GM12878 (cell line): Measurements from ENCODE around the gene MDGA2. TPM values are rescaled to one million over a fixed set of nuclear protein-coding genes. Genes with fewer than 3 reads are reported as not detected.

Source experiments
- ATAC-seq: fragments of 200-7000 bp; cut with Tn5 transposase; 3 replicates; pipeline ENCODE4 v1.9.1; 2020; ENCODE audit warnings: mild to moderate bottlenecking, moderate library complexity
- BruUV-seq: library from RNA; stranded (reverse); fragments of 400-500 nt; replicated peaks from 2 replicates; lab custom pipeline; 2021; lab: Mats Ljungman, UMichigan
- CTCF ChIA-PET: fragments of 300-600 bp; sonication (Branson Sonifier 250); formaldehyde crosslinking; extraction: SDS; loops from one replicate; lab custom pipeline; 2021; ENCODE audit warnings: inconsistent platforms; lab: Yijun Ruan, JAX
- POLR2A ChIA-PET: fragments of 350-600 bp; formaldehyde crosslinking; extraction: SDS; loops from one replicate; lab custom pipeline; 2021; ENCODE audit warnings: inconsistent platforms; lab: Charles Lee
- RAD21 ChIA-PET: fragments of 300-600 bp; sonication (Branson Sonifier 250); formaldehyde crosslinking; loops from one replicate; lab custom pipeline; 2023; ENCODE audit warnings: antibody characterized with exemption; ENCODE audit not compliant: unreplicated experiment; lab: Charles Lee
- SMC1A ChIA-PET: fragments of 300-600 bp; sonication (Branson Sonifier 250); formaldehyde crosslinking; loops from one replicate; lab custom pipeline; 2023; ENCODE audit not compliant: unreplicated experiment, uncharacterized antibody; lab: Charles Lee
- DNase-seq: peaks from one replicate; pipeline ENCODE4 v3.0.0-alpha.2; 2011; ENCODE audit warnings: low read depth, low spot score
- FAIRE-seq: peaks from 3 replicates; lab custom pipeline; 2011; peaks lifted over from hg19 to GRCh38; lab: Jason Lieb, UNC
- H2AFZ ChIP-seq: 2 replicates; pipeline ENCODE4 v1.6.0; 2011; ENCODE audit warnings: low read depth, low read length, control low read depth; ENCODE audit not compliant: control insufficient read depth
- H3K27ac ChIP-seq: 2 replicates; pipeline ENCODE4 v1.5.1; 2011; ENCODE audit warnings: control low read depth; ENCODE audit not compliant: control insufficient read depth, insufficient read depth
- H3K27me3 ChIP-seq, 2 experiments: replicated peaks in 1 of 2; 2 replicates each; pipeline versions ENCODE4 v1.6.0 to v1.6.1; 2011; ENCODE audit warnings: low read length in 1 of 2; ENCODE audit not compliant: control insufficient read depth in 2 of 2, insufficient read depth in 2 of 2
- H3K36me3 ChIP-seq, 2 experiments: 2 replicates each; pipeline ENCODE4 v1.5.1; 2011; ENCODE audit warnings: low read length in 1 of 2; ENCODE audit not compliant: control insufficient read depth in 2 of 2, insufficient read depth in 2 of 2
- H3K4me1 ChIP-seq: 2 replicates; pipeline ENCODE4 v1.6.1; 2011; ENCODE audit warnings: mild to moderate bottlenecking, low read length, moderate library complexity, mixed read lengths; ENCODE audit not compliant: control insufficient read depth, insufficient read depth
- H3K4me2 ChIP-seq: 2 replicates; pipeline ENCODE4 v1.6.0; 2011; ENCODE audit warnings: control low read depth; ENCODE audit not compliant: control insufficient read depth, insufficient read depth
- H3K4me3 ChIP-seq: fragments of 200-600 bp; sonication (generic); 2 replicates; pipeline ENCODE4 v1.5.1; 2016
- H3K79me2 ChIP-seq: 2 replicates; pipeline ENCODE4 v1.6.0; 2011; ENCODE audit warnings: low read length; ENCODE audit not compliant: control insufficient read depth, insufficient read depth
- H3K9ac ChIP-seq: 2 replicates; pipeline ENCODE4 v1.8.0; 2011; ENCODE audit warnings: low read length, control low read depth, mixed read lengths; ENCODE audit not compliant: control insufficient read depth, insufficient read depth
- H3K9me3 ChIP-seq: replicated peaks from 3 replicates; pipeline ENCODE4 v1.5.1; 2011; ENCODE audit warnings: mild to moderate bottlenecking, low read length; ENCODE audit not compliant: control insufficient read depth, insufficient read depth
- H4K20me1 ChIP-seq: 2 replicates; pipeline ENCODE4 v1.6.0; 2011; ENCODE audit not compliant: control insufficient read depth, insufficient read depth
- MEF2B ChIP-seq: fragments of 450-650 bp; IDR thresholded peaks from 2 replicates; pipeline ENCODE4 v1.6.1; 2018; ENCODE audit warnings: mild to moderate bottlenecking, moderate library complexity; ENCODE audit not compliant: partially characterized antibody, poor library complexity, severe bottlenecking
- RAD21 ChIP-seq: IDR thresholded peaks from 2 replicates; pipeline ENCODE4 v1.6.1; 2011; ENCODE audit warnings: mild to moderate bottlenecking, low read depth, low read length, moderate library complexity; ENCODE audit not compliant: insufficient read depth
- RB1 ChIP-seq: fragments of 450-650 bp; formaldehyde crosslinking; IDR thresholded peaks from 2 replicates; pipeline ENCODE4 v1.6.1; 2017; ENCODE audit warnings: mild to moderate bottlenecking, borderline replicate concordance
- RFX5 ChIP-seq: IDR thresholded peaks from 2 replicates; pipeline ENCODE4 v1.6.1; 2011; ENCODE audit warnings: low read depth, low read length, improper control_type of control experiment
- ZNF217 ChIP-seq: fragments of 450-650 bp; IDR thresholded peaks from 2 replicates; pipeline ENCODE4 v1.6.1; 2017; ENCODE audit warnings: antibody characterized with exemption, mild to moderate bottlenecking
- WGBS: methylation state at CpG from one replicate; pipeline ENCODE4 v1.1.6; 2016; ENCODE audit warnings: low lambda C conversion rate; ENCODE audit not compliant: insufficient replicate concordance, insufficient coverage; ENCODE audit errors: missing lambda C conversion rate; 5-methylcytosine and 5-hydroxymethylcytosine counted together
- in situ Hi-C: fragments of 300-500 bp; cut with MboI; formaldehyde crosslinking; loops from 9 replicates; pipeline ENCODE4 v1.14.3; 2018; ENCODE audit warnings: mixed read lengths
- intact Hi-C: fragments of 100-400 bp; cut with micrococcal nuclease; formaldehyde crosslinking; loops from one replicate; pipeline ENCODE4 v1.14.2; 2022; ENCODE audit not compliant: unreplicated experiment
- polyA plus RNA-seq, 11 experiments: library from polyadenylated mRNA; depleted of rRNA in 4 of 11; unstranded in 6 of 11; stranded (reverse) in 5 of 11; fragments of >200 nt; fragmentation: Nextera tagmentation in 4 of 11; fragmentation: Illumina TruSeq in 1 of 11; extraction: Ambion mirVana in 4 of 11; extraction: Trizol in 1 of 11; gene quantifications; 1 replicate in 1 of 11; 2 replicates in 10 of 11; pipeline versions ENCODE4 v1.2.1 to v1.2.3, GENCODE V29; 2011 to 2016; ENCODE audit warnings: inconsistent platforms in 2 of 11, missing spikeins in 2 of 11, low read depth in 1 of 11
- total RNA-seq, 4 experiments: library from RNA; depleted of rRNA in 3 of 4; stranded (reverse); fragments of >200 nt in 3 of 4; fragmentation: Illumina TruSeq in 1 of 4; extraction: Trizol in 1 of 4; gene quantifications; 2 replicates each; pipeline versions ENCODE4 v1.2.1 to v1.2.3, GENCODE V29; 2013 to 2021
- TF ChIP-seq, protein P1 (sequence below), 3 experiments: IDR thresholded peaks in 2 of 3; conservative IDR thresholded peaks in 1 of 3; 2 replicates each; pipeline ENCODE4 v1.5.1; 2011; ENCODE audit warnings: low read depth in 3 of 3, low read length in 3 of 3, mild to moderate bottlenecking in 3 of 3, control low read depth in 2 of 3, moderate library complexity in 2 of 3, inconsistent platforms in 1 of 3, mixed read lengths in 1 of 3; ENCODE audit not compliant: control insufficient read depth in 2 of 3, insufficient read depth in 1 of 3; ENCODE audit errors: extremely low read depth in 1 of 3

The MDGA2 gene
- total and polyA plus RNA-seq, 10 of the 15 experiments (the other 5 are each of a cell fraction or from before 2014, with no cell fraction given) = not detected

DNA sequence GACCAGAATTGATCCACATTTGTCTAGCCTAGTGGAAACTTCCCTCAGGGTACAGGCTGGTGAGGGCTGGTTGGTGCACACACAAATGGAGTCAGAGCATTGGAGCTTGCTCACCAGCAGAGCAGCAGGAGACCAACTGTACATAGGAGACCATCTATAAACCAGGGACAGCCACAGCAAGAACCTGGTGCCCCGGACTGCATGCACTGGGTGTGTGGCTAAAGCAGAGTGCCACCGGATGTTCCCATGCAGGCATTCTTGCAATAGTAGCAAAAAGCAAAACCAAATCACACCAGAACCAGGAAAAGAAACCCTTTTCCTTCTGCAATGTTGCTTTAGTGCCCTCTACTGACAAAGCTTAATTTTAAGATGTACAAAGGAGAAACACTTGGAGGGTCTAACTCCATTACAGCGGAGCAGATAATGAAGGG is 136.4 kb downstream of the MDGA2 start:
- CTCF ChIA-PET = interaction anchor here (1.0 to 1.6 kb wide), 4 partner anchors 9 to 959 kb away, joined by 4 to 8 read pairs (median 4); no protein-coding TSS in a partner anchor
- no peak for TF ChIP-seq RFX5
- no peak for TF ChIP-seq ZNF217
- peak; percentile 41; the same call in 1 of the 2 replicates for TF ChIP-seq RAD21
- TF ChIP-seq, protein P1, sequence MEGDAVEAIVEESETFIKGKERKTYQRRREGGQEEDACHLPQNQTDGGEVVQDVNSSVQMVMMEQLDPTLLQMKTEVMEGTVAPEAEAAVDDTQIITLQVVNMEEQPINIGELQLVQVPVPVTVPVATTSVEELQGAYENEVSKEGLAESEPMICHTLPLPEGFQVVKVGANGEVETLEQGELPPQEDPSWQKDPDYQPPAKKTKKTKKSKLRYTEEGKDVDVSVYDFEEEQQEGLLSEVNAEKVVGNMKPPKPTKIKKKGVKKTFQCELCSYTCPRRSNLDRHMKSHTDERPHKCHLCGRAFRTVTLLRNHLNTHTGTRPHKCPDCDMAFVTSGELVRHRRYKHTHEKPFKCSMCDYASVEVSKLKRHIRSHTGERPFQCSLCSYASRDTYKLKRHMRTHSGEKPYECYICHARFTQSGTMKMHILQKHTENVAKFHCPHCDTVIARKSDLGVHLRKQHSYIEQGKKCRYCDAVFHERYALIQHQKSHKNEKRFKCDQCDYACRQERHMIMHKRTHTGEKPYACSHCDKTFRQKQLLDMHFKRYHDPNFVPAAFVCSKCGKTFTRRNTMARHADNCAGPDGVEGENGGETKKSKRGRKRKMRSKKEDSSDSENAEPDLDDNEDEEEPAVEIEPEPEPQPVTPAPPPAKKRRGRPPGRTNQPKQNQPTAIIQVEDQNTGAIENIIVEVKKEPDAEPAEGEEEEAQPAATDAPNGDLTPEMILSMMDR (IDR thresholded peaks at IDR 0.05 in 2 of 3, conservative IDR thresholded peaks at IDR 0.05 in 1 of 3; ENCODE audit: control insufficient read depth in 2 of 3, extremely low read depth in 1 of 3, insufficient read depth in 1 of 3, low read depth in 3 of 3, low read length in 3 of 3) = peak in 2 of 3 experiments; percentile 16 to 39; a peak in 2 of 6 replicates
- no peak for TF ChIP-seq MEF2B
- TF ChIP-seq RB1 = no peak
- ATAC-seq (peak; percentile 57), FAIRE-seq (no peak), DNase-seq (no peak)
- Histone ChIP-seq H3K79me2 (no peaks in the 10 kb centered on the region), H3K27me3 (no peaks in the 10 kb centered on the region; a peak in 1 of 4 replicates), H3K36me3 (no peaks in the 10 kb centered on the region), H3K4me1 (no peaks in the 10 kb centered on the region), H2AFZ (no peak overlapping the region), H3K9ac (no peak overlapping the region), H3K9me3 (no peaks in the 10 kb centered on the region), H3K4me3 (no peak overlapping the region), H3K27ac (no peak overlapping the region), H3K4me2 (no peak overlapping the region), H4K20me1 (no peaks in the 10 kb centered on the region)
- SMC1A ChIA-PET = no interaction called here
- WGBS = 2% methylated on average over 3 of the region's 3 CpGs
- POLR2A ChIA-PET = no interaction called here
- RAD21 ChIA-PET = no interaction called here
- in situ Hi-C loops = no loop called here
- intact Hi-C loops = no loop called here
- no TSS peak for BruUV-seq
